Measurements from ENCODE around the gene PAK6. TPM values are rescaled to one million over a fixed set of nuclear protein-coding genes. Genes with fewer than 3 reads are reported as not detected.

Gene PAK6
- total RNA-seq, 1 donor from 2014 or later = 0.40 TPM

DNA sequence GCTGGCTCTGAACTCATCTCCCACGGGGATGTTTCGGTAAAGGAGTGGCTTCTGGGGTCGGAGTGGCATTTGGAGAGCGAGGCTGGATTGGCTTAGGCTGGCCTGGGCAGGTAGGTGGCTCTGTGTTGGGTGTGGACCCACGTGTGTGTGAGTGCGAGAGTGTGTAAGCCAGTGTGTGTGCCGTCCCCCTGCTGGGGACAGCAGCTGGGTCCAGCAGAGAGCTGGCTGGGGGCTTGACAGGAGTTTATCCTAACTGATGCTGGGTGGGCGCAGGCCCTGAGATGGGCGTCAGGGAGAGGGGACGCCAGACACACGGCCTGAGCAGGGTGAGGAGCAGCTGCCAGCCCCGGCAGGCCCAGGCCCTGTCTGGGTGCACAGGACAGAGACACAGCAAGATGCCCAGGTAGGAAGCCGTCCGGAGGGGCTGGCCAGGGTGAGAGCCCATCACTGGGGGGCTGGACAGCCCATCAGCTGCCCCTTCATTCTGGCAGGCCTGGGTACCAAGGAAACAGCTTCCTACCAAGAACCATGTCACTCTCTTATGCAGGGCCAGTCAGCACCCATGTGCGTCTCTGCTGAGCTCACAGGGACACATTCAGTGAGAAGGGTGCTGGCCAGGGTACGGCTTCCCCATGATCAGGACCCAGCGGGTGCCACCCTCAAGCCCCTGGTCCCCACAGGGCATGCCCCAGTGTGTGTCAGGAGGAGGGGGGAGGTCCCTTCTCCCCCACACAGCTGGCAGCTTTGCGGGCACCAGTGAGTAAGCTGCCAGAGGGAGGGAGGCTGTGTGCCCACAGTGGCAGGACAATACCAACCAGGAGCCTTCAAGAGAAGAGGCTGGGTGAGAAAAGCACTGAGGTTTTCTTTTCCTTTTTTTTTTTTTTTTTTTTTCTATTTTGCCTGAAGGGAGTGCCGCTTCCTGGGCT lies 1.1 kb downstream of the PAK6 start:
- H3K4me1 Mint-ChIP-seq = peaks cover 30% of the 10 kb centered on the region
- H3K36me3 Mint-ChIP-seq (ENCODE audit: low read depth) = no peaks in the 10 kb centered on the region
- TF ChIP-seq, protein P1, sequence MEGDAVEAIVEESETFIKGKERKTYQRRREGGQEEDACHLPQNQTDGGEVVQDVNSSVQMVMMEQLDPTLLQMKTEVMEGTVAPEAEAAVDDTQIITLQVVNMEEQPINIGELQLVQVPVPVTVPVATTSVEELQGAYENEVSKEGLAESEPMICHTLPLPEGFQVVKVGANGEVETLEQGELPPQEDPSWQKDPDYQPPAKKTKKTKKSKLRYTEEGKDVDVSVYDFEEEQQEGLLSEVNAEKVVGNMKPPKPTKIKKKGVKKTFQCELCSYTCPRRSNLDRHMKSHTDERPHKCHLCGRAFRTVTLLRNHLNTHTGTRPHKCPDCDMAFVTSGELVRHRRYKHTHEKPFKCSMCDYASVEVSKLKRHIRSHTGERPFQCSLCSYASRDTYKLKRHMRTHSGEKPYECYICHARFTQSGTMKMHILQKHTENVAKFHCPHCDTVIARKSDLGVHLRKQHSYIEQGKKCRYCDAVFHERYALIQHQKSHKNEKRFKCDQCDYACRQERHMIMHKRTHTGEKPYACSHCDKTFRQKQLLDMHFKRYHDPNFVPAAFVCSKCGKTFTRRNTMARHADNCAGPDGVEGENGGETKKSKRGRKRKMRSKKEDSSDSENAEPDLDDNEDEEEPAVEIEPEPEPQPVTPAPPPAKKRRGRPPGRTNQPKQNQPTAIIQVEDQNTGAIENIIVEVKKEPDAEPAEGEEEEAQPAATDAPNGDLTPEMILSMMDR (IDR thresholded peaks at IDR 0.05) = no peak
- POLR2A ChIA-PET = interaction anchor here (0.5 to 1.4 kb wide), 7 partner anchors 9 to 200 kb away, joined by 3 to 9 read pairs (median 3); no protein-coding TSS in a partner anchor
- H3K4me3 Mint-ChIP-seq = no peak overlapping the region
- DNase-seq (no peak), ATAC-seq (ENCODE audit: low read depth) (no peak)
- CTCF ChIA-PET = interaction anchor here (0.7 to 2.3 kb wide), 3 partner anchors 22 to 57 kb away, joined by 3 to 10 read pairs (median 3); no protein-coding TSS in a partner anchor
- H3K9me3 Mint-ChIP-seq = no peaks in the 10 kb centered on the region
- H3K27ac Mint-ChIP-seq = no peak overlapping the region
- peaks cover 12% of the 10 kb centered on the region for H3K27me3 Mint-ChIP-seq
- intact Hi-C loops (cut with micrococcal nuclease) = loop anchor here (5.0 kb wide), 1 partner anchor 32 kb away; no protein-coding TSS in a partner anchor

DNA sequence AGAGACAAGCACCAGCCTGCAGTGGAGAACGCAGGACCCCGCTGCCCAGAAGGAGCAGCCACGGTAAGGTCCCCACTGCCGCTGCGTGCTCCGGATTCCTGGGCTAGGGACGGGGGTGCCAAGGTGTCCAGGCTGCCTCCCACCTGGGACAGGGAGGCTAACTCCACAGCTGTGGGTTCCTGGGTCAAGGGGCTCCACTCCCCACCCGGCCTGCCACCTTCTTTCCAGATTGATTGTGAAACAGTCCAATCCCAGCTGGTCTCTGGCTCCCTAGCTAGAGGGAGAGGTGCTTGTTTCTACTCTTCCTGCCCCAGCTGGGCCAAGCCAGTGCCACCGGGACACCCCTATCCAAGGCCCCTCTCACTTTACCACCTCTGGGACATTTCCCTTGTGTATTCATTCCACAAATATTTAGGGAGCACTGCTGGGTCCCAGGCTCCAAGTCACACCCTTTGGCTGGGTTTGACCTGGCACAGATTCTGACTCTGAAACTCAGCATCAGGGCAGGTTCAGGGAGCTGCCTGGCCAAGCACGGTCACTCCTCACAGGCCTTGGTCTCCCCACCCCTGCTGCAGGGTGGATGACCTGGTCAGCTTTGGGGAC lies 1.9 kb downstream of the PAK6 start:
- peaks cover 12% of the 10 kb centered on the region for H3K27me3 Mint-ChIP-seq
- TF ChIP-seq, protein P1 (IDR thresholded peaks at IDR 0.05) = no peak
- H3K4me1 Mint-ChIP-seq = peaks cover 22% of the 10 kb centered on the region
- no peaks in the 10 kb centered on the region for H3K9me3 Mint-ChIP-seq
- intact Hi-C loops (cut with micrococcal nuclease) = no loop called here
- DNase-seq (no peak), ATAC-seq (ENCODE audit: low read depth) (no peak)
- H3K36me3 Mint-ChIP-seq (ENCODE audit: low read depth) = no peaks in the 10 kb centered on the region
- ChIA-PET POLR2A (interaction anchor here (0.5 to 1.1 kb wide), 3 partner anchors 18 to 201 kb away, joined by 3 to 9 read pairs (median 7); no protein-coding TSS in a partner anchor), CTCF (interaction anchor here (1.1 kb wide), 1 partner anchor 23 kb away, joined by 3 read pairs; no protein-coding TSS in a partner anchor)
- no peak overlapping the region for H3K4me3 Mint-ChIP-seq
- H3K27ac Mint-ChIP-seq = no peak overlapping the region

DNA sequence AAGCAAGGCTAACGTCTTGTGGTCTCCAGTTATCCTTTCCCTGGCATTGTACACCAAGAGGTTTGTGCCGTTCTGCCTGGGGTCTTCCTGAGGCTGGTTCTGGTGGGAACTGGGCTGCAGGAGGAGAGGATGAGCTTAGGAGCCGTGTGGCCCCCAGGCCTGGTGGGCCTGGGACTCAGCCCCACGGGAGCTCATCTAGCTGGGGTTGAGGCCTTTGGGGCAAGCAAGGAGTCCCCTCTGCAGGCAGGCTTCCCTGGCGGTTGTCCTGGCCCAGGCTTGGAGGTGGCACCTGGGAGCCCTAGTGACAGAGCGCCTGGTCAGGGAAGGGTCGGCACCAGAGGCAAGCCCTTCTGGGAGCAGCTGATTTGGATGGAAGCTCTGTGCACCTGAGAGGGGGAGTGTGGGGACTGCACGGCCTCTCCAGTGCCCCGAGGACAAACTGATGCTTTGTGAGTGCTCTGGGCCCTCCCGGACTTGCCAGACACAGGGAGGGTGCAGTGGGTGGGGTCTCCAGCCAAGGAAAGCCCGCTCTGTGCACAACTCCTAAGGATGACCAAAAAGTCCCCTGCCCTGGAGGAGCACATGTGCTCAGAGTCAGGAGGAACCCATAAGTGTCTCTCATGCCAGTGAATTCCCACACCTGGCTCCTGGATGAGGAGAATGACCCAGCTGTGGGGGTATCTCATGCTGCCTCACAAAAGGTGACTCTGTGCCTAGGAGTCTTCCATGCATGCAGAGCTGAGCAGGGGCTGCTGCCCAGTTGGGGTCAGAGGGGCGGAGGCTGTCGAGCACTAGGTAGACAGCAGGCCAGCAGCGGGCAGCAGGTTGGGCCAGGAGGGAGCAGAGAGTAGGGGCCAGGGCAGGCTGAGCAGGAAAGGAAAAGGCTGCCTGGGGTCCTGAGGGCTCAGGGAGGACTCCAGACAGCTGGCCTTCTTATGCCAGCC lies 2.7 kb downstream of the PAK6 start:
- peaks cover 12% of the 10 kb centered on the region for H3K27me3 Mint-ChIP-seq
- DNase-seq = no peak
- peaks cover 18% of the 10 kb centered on the region for H3K4me1 Mint-ChIP-seq
- ATAC-seq (ENCODE audit: low read depth) = no peak
- TF ChIP-seq, protein P1 (IDR thresholded peaks at IDR 0.05) = no peak
- H3K9me3 Mint-ChIP-seq = no peaks in the 10 kb centered on the region
- H3K36me3 Mint-ChIP-seq (ENCODE audit: low read depth) = no peaks in the 10 kb centered on the region
- CTCF ChIA-PET = no interaction called here
- intact Hi-C loops (cut with micrococcal nuclease) = no loop called here
- POLR2A ChIA-PET = interaction anchor here (1.1 kb wide), 1 partner anchor 17 kb away, joined by 3 read pairs; no protein-coding TSS in a partner anchor
- H3K27ac Mint-ChIP-seq = no peak overlapping the region
- no peak overlapping the region for H3K4me3 Mint-ChIP-seq

DNA sequence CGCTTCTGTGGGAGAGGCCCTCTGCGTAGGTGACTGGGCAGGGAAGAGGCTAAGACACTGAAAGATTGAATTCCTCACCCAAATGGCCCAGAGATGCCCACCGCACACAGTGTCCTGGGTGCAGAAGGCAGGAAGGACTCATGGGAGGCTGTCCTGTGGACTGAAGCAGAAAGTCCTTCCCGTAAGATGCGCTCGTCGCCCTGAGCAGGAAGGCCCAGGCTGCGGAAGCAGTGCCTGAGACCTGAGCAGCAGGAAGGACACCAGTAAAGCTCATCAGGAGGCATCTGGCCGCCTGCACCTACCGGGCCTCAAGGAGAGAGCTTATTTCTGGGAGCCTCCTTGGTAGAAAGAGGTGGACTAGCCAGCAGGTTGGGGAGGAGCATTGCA lies 3.3 kb downstream of the PAK6 start:
- ChIA-PET CTCF (no interaction called here), POLR2A (no interaction called here)
- no peaks in the 10 kb centered on the region for H3K9me3 Mint-ChIP-seq
- no peaks in the 10 kb centered on the region for H3K36me3 Mint-ChIP-seq (ENCODE audit: low read depth)
- H3K4me3 Mint-ChIP-seq = no peak overlapping the region
- no peak for ATAC-seq (ENCODE audit: low read depth)
- peaks cover 18% of the 10 kb centered on the region for H3K4me1 Mint-ChIP-seq
- H3K27ac Mint-ChIP-seq = no peak overlapping the region
- no peak for DNase-seq
- peaks cover 12% of the 10 kb centered on the region for H3K27me3 Mint-ChIP-seq
- intact Hi-C loops (cut with micrococcal nuclease) = no loop called here
- TF ChIP-seq, protein P1 (IDR thresholded peaks at IDR 0.05) = no peak

All from activated B cell treated with CpG ODN at 0.5 μM for 24 hours (primary cell).